ENCODE measurements around the gene P3H4.
A peak's percentile ranks its signal among the peaks of the same experiment; 100 is the strongest.
"Not testable (repeated sequence)": the region's sequence is repeated elsewhere in the genome, so short reads cannot be mapped to it uniquely, and the experiment has no call there.

Gene P3H4

DNA sequence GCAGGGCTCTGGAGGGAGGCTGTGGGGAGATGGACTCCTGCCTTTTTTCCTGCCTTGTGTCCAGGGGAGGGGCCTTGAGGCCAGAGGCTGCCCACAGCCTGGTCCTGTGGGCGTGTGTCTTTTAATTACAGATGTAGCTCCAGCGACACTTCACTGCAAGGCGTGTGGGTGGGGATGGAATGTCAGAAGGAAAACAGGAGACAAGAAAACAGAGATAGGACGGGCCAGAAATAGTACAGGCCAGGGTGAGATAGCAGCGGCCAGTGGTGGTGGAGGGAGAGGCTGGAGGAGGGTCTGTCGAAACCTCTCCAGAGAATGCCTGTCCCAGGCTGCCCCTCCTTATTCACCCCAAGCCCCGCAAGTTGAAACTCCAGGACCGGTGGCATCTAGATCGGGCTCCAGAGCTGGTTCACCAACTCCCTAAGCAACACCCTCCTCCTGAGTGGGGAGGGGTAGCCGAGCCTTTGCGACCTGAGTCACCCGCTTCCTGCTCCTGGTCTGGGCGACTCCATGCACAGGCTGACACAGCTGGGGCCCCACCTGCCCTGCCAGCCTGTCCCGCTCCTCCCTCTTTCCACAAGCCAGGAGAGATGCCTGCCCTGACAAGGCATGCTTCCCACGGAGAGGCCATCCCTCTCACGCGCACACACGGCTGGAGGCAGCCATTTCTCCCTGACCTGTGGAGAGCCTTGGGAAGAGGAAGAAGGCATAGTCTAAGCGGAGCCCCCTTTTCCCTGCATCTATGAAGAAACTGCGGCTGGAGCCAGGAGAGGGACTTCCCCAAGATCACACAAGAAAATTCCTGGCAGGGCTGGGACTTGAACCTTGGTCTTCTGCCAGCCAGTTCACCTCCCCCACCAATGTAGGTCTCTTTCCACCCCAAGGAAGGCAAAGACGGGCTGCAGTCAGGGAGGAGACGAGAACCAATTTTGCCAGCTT is 18.6 kb downstream of the P3H4 start:
- DNase-seq: no peak

DNA sequence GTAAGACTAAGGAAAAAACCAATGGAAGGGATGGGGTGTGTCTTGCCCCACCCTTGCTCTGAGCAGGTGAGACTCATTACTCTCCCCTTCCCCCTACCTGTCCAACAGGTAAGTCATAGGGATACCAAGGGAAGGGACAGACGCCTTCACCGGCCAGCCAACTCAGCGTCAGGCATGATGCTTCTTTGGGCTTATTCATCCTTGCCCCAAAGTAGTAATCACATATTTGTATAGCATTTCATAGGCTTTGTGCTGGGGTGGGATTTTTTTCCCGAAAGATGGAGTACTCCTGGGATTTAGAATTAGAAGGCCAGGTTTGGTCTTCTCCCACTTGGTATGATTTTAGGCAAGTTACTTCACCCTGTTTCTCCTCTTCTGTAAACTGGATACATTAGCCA is 24.7 kb downstream of the P3H4 start:
- DNase-seq: no peak

DNA sequence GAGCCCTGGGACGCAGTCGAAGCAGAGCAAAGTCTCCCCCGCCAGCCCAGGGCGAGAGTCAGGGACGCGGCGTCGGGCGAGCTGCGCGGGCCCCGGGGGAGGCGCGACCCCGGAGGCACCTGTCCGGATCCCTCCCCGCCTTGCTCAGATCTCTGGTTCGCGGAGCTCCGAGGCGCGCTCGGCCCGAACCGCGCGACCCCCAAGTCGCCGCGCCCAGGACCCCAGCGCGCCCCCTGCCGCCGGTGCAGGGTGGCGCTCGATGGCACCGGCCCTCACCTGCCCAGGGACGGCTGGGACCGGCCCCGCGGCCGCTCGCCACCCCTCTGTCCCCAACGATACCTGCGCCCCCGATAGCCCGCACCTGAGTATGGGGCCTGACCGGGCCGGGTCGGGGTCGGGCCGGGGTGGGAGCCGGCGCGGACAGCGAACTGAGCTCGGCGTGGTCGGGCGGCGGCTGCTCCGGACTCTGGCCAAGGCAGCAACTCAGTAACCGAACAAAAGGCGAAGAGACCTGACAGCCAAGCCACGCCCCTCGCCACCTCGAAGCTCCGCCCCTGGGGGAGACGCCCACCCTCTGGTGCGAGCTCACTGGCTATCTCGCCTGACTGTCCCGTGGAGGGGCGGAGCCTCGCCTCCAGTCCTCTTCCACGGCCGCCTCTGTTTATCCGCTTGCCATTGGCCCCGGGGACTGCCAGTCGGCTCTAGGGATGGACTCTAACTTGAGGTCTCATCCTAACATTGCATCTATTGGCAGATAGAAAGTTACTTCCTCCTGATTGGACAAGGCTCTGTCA is 25.3 kb downstream of the P3H4 start, which contains the start of gene JUP:
JUP (minus strand) TSS at position 485 of the 794 bp plus-strand sequence. CDS start 14,857 bp downstream, outside the sequence.
- peak; percentile 97 for DNase-seq

DNA sequence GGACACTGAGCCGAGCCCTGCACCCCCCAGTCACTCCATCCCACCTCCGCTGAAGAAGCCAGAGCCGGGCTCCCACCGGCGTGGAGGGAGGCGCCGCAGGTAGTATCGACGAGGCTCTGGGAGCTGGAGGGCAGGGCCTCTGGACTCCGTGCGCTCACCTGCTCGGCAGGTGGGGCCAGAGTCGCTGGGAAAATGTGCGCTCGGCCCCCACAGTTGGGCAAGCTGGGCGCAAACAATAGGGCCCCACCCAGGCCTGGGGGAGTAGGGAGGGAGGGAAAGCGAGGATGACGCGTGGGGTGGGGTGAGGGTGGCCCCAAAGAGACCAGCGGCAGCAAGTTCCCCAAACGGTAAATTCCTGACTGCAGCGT is 25.9 kb downstream of the P3H4 start:
- no peak for DNase-seq

DNA sequence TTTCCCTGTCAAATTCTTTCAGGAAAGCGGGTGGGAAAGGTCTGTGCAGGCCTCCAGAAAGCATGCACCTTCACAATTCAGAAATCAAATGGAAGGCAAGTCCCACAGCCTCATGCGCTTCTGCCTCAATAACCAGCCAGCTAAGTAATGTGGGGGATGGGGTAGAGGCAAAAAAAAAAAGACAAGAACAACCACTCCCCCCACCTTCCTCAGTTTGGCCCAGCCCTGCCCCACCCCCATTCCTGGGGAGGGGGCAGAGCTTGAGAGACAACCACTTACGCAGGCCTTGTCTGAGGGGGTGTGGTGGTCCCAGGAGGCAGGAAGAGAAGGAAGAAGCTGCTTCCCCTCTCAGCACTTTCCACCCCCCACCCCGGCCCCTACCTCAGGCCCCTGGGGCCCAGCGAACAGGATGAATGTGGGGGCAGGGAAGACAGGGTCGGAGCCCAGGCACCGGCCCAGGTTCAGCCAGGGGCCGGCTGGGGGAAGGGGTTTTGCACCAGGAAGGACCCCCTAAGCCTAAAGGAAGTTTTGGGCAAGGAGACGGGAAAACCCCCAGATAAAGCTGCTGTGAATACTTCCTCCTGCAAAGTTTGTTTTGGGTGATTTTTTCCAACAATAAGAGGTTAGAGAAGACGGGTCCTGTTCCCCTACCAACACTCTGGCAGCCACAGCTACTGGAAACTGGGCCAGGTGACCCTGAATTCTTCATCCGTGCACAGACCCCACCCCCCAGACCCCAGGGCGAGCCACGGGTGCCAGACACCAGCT is 26.5 kb downstream of the P3H4 start:
- no peak for DNase-seq

DNA sequence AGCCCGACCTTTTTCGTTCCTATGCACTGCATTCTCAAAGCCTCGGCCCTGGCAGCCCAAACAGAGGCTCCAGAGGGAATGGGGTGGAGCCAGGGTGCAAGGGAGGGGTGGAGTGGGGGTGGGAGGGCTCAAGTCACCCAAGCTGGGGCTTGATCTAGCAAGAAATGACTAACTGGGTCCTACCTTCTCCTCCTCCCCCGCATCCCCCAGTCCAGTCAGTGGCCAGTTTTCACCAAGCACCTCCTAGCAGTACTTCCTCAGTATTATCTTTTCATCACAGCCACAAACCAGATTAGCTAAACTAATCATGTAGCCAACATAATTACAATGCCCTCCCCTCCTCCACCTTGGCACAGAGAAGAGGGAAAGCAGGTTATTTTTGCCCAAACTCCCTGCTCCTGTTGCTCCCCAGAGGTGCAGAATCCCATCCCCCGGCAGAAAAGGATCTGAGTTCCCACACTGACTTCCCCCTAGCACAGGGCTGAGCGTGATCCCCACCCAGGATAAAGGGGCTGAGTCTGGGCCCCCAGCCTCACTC is 27.5 kb downstream of the P3H4 start:
- no peak for DNase-seq

- no peak for DNase-seq
These were observed 29.6 kb downstream of the P3H4 start for GRCh38 chr17:41782142-41782541.

- DNase-seq: no peak
These were observed 30.2 kb downstream of the P3H4 start for GRCh38 chr17:41781404-41782110.

- DNase-seq: no peak
These were observed 31.8 kb downstream of the P3H4 start for GRCh38 chr17:41779954-41780353.

DNA sequence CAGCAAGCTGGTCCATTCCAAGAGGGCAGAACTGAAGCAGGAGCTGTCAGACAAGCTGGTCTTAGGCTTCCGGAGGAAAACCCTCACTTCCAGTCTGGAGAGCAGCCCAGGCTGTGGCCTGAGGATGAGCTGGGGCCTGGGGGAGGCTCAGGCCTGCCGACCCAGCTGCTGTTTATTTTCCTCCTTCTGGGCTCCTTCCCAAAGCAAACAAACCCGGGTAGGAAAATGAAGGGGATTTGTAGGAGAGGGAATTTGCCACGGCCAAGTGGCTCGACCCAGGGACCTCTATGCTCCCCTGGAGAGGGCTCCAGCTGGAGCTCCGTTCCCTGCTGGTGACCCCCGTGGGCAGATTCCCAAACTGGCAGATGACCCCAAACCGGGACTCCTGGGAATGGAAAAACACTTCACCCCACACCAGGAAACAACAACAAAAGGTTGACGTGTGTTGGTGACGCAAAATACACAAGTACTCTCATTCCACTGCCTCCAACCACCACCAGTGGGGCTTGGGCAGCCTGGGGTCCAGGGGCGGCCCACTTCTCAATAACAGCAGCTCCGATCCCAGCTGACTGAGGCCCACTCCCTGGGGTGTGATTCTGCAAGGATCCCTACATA is 34.1 kb downstream of the P3H4 start:
- peak; percentile 87 for DNase-seq

- DNase-seq: no peak
These were observed 34.6 kb downstream of the P3H4 start for GRCh38 chr17:41777157-41777573.

DNA sequence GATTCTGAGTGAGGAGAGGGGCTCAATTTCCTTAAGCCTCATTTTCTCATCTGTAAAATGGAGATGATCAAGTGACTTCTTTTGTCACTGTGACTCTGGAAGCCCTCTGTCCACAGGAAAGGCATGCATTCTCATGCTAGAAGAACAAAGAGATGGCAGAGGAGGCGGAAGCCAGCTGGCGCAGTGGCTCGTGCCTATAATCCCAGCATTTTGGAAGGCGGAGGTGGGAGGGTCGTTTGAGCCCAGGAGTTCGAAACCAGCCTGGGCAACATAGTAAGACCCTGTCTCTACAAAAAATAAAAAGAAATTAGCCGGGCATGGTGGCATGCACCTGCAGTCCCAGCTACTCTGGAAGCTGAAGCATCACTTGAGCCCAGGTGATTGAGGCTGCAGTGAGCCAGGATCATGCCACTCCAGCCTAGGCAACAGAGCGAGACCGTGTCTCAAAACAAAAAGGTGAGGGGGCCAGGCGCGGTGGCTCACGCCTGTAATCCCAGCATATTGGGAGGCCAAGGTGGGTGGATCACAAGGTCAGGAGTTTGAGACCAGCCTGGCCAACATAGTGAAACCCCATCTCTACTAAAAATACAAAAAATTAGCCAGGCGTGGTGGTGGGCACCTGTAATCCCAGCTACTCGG is 35.4 kb downstream of the P3H4 start:
- DNase-seq: not testable (repeated sequence)

GRCh38 chr17:41775394-41776226 is 36.1 kb downstream of the P3H4 start:
- no peak for DNase-seq

- DNase-seq: no peak
These were observed 38.0 kb downstream of the P3H4 start for GRCh38 chr17:41773731-41774193.

DNA sequence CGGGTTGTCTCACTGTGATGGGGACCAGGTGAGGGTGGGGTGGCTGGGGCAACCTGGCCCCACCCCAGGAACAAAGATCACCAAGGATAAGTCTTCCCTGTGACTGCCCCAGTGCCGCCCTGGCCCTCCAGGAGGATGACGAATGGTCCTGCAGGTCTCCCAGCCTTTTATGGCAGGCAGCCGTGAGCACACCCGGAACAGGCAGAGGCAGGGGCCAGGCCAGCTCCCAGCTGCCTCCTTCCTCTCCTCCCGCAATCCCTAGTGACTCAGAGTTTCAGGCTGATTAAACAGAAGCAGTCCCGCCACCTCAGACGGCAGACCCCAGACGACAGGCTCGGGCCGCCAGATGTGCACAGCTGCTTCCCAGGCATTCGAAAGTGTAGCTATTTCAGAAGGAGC is 38.6 kb downstream of the P3H4 start:
- DNase-seq: peak; percentile 83

GRCh38 chr17:41772586-41773189 is 39.1 kb downstream of the P3H4 start:
- no peak for DNase-seq

- DNase-seq: no peak
These were observed 39.5 kb downstream of the P3H4 start for GRCh38 chr17:41772218-41772585.

DNA sequence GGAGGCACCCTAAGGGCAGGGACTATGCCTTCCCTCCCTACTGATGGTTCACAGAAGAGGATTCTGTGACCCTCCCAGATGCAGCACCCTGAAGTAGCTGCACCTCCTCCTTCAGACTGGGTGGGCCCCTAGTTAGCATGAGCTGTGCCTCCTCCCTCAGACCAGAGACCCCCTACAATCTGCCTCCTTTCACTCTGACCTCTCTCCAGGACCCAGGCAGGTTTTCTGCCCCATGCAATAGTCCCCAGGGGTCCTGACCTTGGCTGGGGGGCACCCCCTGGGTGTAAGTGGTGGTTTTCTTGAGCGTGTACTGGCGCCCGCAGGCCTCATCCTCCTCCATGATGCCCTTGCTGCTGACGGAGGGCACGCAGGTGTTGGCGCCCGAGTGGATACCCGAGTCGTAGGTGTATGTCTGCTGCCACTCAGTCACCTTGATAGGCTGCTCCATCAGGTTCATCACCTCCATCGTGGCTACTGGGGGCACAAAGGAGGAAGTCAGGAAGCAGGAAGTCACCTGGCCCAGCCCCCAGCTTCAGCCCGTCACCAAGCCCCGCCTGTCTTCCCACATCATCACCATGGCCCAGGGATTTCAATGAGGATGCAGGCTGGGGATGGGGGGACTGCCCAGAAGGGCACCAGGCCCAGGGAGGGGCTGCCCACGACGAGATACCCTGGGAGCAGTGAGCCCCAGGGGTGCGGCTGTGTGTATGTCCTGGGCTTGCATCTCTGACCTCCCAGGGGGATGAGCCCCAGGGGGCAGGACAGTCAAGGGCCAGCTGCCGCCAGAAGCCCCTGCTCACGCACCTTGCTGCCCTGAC is 40.2 kb downstream of the P3H4 start:
- no peak for DNase-seq

GRCh38 chr17:41769985-41770384 is 41.8 kb downstream of the P3H4 start:
- no peak for DNase-seq

Measured in fibroblast of upper back skin (primary cell).